ENCODE results near the gene SDC1.
"Not testable (repeated sequence)": the region's sequence is repeated elsewhere in the genome, so short reads cannot be mapped to it uniquely, and the experiment has no call there.

Gene SDC1

DNA sequence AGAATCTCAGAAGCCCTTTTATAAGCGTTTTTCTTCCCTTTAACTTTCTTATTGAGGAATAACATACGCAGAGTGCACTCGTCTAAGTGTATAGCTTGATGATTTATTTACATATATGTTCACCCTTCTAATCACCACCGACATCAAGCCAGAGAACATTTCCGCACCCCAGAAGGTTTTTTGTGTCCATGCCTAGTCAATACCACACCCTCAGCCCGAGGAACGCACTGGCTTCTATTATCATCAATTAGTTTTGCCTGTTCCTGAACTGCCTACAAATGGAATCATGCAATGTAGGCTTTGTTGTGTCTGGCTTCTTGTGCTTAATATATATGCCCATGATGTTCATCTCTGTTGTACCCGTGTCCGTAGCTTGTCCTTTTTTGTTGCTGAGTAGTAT, 27.7 kb downstream of the SDC1 start:
- no peaks in the 10 kb centered on the region for H3K4me1 ChIP-seq
- H3K4me2 ChIP-seq (ENCODE audit: low read length): no peak overlapping the region
- no peaks in the 10 kb centered on the region for H3K9me3 ChIP-seq (ENCODE audit: control insufficient read depth, low read length)
- no peaks in the 10 kb centered on the region for H3K36me3 ChIP-seq (ENCODE audit: control insufficient read depth, insufficient read depth, low read length)
- H3K27me3 ChIP-seq (ENCODE audit: control insufficient read depth, insufficient read depth, low read length): no peaks in the 10 kb centered on the region
- H3K79me2 ChIP-seq: no peaks in the 10 kb centered on the region
- no peak overlapping the region for H3K27ac ChIP-seq
- TF ChIP-seq, protein P1, sequence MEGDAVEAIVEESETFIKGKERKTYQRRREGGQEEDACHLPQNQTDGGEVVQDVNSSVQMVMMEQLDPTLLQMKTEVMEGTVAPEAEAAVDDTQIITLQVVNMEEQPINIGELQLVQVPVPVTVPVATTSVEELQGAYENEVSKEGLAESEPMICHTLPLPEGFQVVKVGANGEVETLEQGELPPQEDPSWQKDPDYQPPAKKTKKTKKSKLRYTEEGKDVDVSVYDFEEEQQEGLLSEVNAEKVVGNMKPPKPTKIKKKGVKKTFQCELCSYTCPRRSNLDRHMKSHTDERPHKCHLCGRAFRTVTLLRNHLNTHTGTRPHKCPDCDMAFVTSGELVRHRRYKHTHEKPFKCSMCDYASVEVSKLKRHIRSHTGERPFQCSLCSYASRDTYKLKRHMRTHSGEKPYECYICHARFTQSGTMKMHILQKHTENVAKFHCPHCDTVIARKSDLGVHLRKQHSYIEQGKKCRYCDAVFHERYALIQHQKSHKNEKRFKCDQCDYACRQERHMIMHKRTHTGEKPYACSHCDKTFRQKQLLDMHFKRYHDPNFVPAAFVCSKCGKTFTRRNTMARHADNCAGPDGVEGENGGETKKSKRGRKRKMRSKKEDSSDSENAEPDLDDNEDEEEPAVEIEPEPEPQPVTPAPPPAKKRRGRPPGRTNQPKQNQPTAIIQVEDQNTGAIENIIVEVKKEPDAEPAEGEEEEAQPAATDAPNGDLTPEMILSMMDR (IDR thresholded peaks at IDR 0.05): no peak
- no peak overlapping the region for H2AFZ ChIP-seq
- H3K4me3 ChIP-seq (ENCODE audit: low read depth, low read length): no peak overlapping the region
- H3K9ac ChIP-seq: no peak overlapping the region

DNA sequence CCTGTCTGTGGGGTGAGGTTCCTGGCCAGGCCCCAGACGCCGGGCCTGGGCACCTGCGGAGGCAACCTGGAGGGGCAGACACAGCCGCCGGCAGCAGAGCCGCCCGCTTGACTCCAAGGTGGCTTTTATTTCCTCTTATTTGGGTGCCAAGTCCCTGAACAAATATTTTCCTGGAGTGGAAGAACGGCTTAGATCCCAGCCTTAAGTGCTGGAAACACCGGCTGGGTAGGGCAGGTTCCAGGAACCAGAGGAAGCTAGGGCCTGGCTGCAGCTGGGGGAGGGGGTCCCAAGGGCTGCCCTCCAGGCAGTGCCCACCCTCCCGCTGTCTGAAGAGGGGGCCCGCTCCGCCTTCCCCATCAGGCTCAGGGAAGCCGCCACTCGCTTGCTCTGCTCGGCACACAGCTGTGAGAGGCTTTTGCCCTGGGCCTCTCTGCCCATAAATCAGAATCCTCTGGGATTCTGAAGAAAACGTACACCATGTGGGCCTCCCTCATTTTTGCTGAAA, 28.2 kb downstream of the SDC1 start:
- TF ChIP-seq, protein P1 (IDR thresholded peaks at IDR 0.05): no peak
- H3K9me3 ChIP-seq (ENCODE audit: control insufficient read depth, low read length): no peaks in the 10 kb centered on the region
- no peak overlapping the region for H2AFZ ChIP-seq
- H3K4me2 ChIP-seq (ENCODE audit: low read length): no peak overlapping the region
- H3K4me3 ChIP-seq (ENCODE audit: low read depth, low read length): no peak overlapping the region
- no peak overlapping the region for H3K27ac ChIP-seq
- H3K4me1 ChIP-seq: no peaks in the 10 kb centered on the region
- H3K36me3 ChIP-seq (ENCODE audit: control insufficient read depth, insufficient read depth, low read length): no peaks in the 10 kb centered on the region
- no peak overlapping the region for H3K9ac ChIP-seq
- no peaks in the 10 kb centered on the region for H3K79me2 ChIP-seq
- no peaks in the 10 kb centered on the region for H3K27me3 ChIP-seq (ENCODE audit: control insufficient read depth, insufficient read depth, low read length)

DNA sequence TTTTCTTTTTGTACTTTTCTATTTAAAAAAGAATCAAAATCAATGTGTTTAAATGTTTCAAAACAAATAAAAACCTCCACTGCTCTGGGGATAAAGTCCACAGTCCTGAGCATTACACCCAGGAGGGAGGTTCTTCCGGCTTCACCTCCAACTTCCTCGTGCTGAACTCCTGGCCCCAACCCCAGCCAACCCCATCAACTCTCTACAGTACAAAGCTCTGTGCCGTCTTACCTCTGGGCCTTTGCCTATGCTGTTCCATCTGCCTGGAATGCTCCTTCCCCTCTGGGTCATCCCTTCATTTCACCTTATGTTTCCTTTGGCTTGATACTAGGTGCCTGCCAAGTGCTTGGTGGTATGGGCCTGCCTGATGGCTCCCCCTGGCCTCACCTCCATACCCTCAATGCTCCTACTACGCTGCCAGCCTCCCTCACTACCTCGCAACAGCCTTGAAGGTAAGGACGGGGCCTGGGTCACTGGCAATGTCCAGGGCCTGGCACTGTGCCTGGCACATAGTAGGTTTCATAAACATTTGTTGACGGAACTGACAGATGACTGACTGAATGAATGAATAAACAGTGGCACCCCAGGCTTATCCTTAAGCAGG, 28.8 kb downstream of the SDC1 start:
- Histone ChIP-seq H2AFZ (no peak overlapping the region), H3K27me3 (ENCODE audit: control insufficient read depth, insufficient read depth, low read length) (no peaks in the 10 kb centered on the region), H3K27ac (no peak overlapping the region), H3K9me3 (ENCODE audit: control insufficient read depth, low read length) (no peaks in the 10 kb centered on the region), H3K9ac (no peak overlapping the region), H3K4me2 (ENCODE audit: low read length) (no peak overlapping the region), H3K79me2 (no peaks in the 10 kb centered on the region), H3K36me3 (ENCODE audit: control insufficient read depth, insufficient read depth, low read length) (no peaks in the 10 kb centered on the region), H3K4me1 (no peaks in the 10 kb centered on the region), H3K4me3 (ENCODE audit: low read depth, low read length) (no peak overlapping the region)
- TF ChIP-seq, protein P1 (IDR thresholded peaks at IDR 0.05): no peak

DNA sequence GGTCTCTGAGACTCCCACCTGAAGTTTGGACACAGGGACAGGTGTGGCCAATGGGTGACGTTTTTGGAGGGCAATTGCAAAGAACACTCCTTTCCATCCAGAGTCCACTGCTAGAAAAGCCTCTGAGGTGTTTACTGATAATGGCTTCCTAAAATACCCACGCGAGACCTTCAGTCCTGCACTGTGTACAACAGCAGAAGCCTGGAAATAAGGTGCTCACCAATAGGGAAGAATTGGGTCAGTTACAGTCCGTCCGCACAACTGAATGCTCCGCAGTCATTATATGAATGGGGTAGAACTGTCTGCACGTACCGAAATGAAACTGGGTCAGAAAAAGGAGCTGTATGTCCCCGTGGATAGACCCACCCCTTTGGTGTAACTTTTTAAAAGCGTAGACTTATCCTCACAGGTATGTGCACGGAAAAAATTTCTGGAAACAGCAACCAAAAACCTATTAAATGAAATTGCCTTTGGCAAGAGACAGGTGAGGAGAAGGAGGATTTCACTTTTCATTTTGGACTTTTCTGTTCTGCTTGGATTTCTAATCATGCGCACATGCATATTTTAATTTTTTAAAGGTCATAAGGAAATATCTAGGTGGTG, 29.4 kb downstream of the SDC1 start:
- Histone ChIP-seq H3K9ac (no peak overlapping the region), H3K36me3 (ENCODE audit: control insufficient read depth, insufficient read depth, low read length) (no peaks in the 10 kb centered on the region), H3K9me3 (ENCODE audit: control insufficient read depth, low read length) (no peaks in the 10 kb centered on the region), H3K79me2 (no peaks in the 10 kb centered on the region), H3K4me1 (no peaks in the 10 kb centered on the region), H3K4me2 (ENCODE audit: low read length) (no peak overlapping the region), H3K4me3 (ENCODE audit: low read depth, low read length) (no peak overlapping the region), H3K27ac (no peak overlapping the region), H3K27me3 (ENCODE audit: control insufficient read depth, insufficient read depth, low read length) (no peaks in the 10 kb centered on the region), H2AFZ (no peak overlapping the region)
- TF ChIP-seq, protein P1 (IDR thresholded peaks at IDR 0.05): no peak

DNA sequence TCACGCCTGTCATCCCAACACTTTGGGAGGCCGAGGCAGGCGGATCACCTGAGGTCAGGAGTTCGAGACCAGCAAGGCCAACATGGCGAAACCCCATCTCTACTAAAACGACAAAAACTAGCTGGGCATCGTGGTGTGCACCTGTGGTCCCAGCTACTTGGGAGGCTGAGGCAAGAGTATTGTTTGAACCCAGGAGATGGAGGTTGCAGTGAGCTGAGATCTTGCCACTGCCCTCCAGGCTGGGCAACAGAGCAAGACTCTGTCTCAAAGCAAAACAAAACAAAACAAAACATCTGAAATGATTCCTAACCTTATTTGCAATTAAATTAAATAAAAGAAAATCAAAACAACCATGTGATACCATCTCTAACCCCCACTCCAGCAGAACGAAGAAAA, 29.9 kb downstream of the SDC1 start:
- not testable (repeated sequence) for H3K9ac ChIP-seq; H3K36me3 ChIP-seq (ENCODE audit: control insufficient read depth, insufficient read depth, low read length); H3K27ac ChIP-seq; H3K4me3 ChIP-seq (ENCODE audit: low read depth, low read length); H3K4me1 ChIP-seq; H3K79me2 ChIP-seq; H3K4me2 ChIP-seq (ENCODE audit: low read length); H3K27me3 ChIP-seq (ENCODE audit: control insufficient read depth, insufficient read depth, low read length); H2AFZ ChIP-seq; H3K9me3 ChIP-seq (ENCODE audit: control insufficient read depth, low read length)

Measured in parathyroid adenoma (tissue), 2 donors.